HG03521 (cell line): ENCODE measurements around the gene IKBKE.

Source experiments
- ATAC-seq: cut with Tn5 transposase; IDR thresholded peaks from one replicate; pipeline ENCODE4 v1.9.1; 2021; ENCODE audit warnings: mild to moderate bottlenecking, moderate library complexity; ENCODE audit not compliant: unreplicated experiment

The IKBKE gene

DNA sequence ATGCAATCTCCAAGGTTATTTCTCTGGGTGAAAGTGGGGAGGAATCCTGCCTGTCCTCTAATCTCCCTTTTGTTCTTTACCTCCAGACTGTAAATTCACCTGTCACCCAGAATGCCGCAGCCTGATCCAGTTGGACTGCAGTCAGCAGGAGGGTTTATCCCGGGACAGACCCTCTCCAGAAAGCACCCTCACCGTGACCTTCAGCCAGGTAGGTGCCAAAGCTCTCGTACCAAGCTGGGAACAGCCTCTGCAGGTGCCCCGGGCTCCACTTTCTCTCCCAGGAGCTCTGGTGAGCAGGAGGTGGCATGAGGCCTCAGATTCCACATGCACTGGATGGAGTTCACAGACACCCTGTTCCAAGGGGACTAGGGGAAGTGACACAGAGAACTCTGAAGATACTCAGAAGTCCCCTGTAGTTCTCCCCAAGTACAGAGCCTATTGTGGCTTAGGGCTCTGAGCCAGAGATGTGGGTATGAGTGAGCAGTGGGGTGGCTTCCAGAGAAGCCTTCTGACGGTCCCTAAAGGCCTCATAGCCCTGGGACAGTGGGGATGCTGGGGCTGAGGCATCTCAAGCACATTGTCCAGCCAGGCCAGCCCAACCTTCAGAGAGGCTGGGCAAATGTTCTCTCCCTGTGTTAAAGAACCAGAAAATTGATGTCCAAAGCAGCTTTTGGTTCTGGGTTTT lies 68.0 kb downstream of the IKBKE start:
- no peak for ATAC-seq

DNA sequence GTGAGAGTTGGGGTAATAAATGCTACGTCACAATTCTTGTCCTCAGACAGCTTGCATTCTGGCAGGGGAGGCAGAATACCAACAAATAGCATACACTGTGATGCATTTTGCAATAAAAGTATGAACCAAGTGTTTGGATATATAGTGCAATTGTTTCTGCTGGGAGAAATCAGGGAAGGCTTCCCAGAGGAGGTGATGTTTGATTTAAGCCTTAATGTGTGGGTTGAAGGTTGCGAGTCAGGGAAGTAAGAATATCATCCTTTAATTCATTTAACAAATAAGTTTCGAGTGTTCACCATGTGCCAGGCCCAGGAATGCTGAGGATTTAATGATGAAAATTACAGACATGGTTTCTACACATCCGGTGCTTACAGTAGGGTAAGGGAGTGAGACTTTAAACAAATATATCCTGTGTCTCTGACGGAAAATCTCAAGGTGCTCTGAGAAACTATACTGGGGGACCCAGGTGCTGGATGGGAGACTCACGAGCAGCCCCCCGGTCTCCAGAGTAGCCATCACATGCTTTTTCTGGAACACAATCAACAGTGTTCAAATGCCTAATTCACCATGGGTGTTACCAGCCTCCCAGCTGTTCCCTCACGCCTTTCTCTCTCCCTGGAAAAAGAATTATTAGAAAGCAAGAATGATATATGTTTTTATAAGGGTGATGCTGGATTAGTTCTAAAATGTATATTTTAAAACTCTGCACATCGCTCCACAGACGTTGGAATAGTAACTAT lies 68.8 kb downstream of the IKBKE start:
- ATAC-seq, result no peak

DNA sequence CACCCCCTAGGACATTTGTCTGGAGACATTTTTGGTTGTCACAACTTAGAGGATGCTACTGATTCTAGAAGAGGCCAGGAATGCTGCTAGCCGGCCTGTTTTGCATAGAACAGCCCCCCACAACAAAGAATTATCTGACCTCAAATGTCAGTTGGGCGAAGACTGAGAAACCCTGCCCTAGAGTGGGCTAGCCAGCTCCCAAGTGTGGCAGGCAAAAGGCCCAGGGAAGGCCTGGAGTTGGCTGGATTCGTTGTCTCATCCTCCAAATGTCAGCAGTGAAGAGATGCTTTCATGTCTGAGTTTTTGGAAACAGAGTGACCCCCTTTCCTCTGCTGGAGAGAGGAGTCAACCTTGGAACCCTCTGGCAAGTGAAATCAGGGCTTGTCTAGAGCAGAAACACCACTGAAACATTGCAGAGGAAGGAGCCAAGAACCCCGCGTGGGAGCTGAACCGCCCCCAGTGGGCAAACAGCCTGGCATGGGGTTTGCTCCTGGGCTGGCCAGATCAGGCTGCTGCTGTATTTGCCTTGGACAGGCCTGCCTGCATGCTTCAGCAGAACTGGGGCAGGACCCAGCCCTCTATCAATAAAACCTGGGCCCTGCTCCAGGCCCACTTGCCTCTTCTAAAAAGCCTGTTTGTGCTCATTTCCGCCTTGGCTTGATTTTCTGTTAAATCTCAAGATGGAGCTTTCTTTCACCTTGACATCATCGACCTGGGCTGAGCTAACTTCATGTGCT lies 69.9 kb downstream of the IKBKE start:
- ATAC-seq, result no peak

DNA sequence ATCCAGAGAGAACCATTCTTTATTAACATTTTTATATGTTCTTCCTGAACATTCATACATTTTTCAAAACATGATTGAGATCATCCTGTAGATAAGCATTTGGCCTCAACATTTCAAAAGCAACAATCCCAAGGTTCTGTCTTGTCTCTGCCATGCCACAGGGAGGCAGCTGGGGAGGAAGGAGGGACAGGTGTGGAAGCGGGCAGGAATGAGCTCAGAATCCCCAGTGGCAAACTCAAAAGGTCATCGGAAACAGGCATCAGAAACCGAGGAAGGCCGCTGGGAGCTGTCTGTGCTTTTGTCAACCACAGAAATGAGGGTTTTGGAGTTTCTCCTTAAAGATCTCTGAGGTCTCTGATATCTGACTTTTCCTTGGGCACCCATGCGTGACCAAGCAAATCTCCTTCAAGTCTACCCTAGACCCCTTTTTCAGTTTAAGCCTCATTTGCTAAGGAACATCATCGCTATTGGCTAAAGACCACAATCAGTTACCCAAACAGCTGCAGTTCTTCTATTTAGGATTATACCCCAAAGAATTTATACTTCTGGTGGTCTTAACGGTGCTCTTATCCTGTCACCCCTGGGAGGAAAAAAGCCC lies 71.1 kb downstream of the IKBKE start:
- no peak for ATAC-seq

DNA sequence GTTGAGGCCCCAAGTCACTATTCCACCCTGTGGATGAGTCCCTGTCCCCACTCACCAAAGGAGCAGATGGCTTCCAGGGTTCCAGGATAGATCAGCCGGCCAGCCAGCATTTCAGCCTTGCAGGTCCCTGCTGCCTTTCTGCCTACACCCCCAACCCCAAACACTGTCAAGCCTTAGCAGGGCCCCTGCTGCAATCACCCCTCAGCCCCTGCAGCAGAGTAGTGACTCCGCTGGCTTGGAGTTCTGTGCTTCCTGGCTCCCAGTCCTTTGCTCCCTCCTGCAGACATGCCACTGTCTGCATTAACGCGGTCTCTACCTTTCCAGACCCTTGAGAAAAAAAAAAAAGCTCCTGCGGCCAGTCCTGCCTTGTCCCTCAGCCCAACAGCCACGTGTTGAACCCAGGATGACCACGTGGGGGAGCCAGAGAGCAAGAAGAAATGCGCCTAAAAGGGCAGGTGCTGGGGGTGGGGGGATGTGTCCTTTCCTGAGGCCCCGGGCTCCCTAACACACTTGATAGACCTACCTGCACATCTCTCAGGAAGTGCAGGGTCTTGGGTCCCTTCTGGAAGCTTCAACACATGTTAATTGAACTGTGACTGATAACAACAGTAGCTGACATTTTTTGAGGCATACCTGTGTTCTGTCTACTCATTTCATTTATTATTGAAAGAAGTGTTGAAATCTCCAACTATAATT lies 74.4 kb downstream of the IKBKE start:
- ATAC-seq, result no peak

DNA sequence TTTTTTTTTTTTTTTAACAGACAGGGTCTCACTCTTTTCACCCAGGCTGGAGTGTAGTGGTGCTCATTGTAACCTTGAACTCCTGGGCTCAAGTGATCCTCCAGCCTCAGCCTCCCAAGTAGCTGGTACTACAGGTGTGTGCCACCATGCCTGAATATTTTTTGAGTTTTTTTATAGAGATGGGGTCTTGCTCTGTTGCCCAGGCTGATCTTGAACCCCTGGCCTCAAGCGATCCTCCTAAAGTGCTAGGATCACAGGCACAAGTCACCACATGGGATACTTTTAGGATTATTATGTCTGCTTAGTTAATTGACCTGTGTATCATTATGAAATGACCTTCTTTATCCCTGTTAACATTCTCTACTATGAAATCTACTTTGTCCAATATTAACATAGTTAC lies 75.1 kb downstream of the IKBKE start:
- ATAC-seq, result no peak
